CD4-positive, alpha-beta T cell treated with Interleukin-4 for 4 hours (primary cell): ENCODE measurements around the gene PRRG4.
"Not testable (repeated sequence)": the region's sequence is repeated elsewhere in the genome, so short reads cannot be mapped to it uniquely, and the experiment has no call there.

Experiments used
- DNase-seq: peaks from one replicate; pipeline ENCODE4 v3.0.0-alpha.2; 2020

Gene PRRG4

GRCh38 chr11:32829680-32830412, at the start of gene PRRG4:
TSS of gene PRRG4 (plus strand) at chr11:32829927. CDS start at chr11:32830530, 603 bp downstream.
- DNase-seq = no peak

DNA sequence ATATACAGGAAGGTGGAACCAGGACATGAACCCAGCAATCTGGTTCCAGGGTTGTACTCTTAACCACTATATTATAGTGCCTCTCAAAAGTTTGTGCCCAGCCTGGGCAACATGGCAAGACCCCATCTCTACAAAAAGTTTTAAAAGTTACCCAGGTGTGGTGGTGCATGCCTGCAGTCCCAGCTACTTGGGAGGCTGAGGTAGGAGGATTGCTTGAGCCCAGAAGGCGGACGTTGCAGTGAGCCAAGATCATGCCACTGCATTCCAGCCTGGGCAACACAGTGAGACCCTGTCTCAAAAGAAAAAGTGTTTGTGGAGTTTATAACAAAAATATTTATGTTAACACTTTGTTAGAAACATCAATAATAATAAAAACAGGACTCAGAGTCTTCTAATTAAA, 48.9 kb upstream of the PRRG4 start:
- DNase-seq = not testable (repeated sequence)

DNA sequence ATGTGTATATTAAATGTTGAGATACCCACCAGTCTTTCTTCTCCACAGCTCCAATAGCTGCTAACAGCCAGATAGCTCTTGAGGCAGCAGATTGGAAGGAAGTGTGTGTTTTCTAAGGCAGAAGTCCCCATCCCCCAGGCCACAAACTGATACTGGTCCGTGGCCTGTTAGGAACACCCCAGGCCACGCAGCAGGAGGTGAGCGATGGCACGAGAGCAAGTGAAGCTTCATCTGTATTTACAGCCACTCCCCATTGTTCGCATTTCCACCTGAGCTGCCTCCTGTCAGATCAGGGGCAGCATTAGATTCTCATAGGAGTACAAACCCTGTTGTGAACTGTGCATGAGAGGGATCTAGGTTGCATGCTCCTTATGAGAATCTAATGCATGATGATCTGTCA, 48.0 kb upstream of the PRRG4 start:
- no peak for DNase-seq

GRCh38 chr11:32785262-32785661, 44.5 kb upstream of the PRRG4 start:
- DNase-seq = no peak

- DNase-seq = no peak
Observed at GRCh38 chr11:32786811-32787210, 42.9 kb upstream of the PRRG4 start.

DNA sequence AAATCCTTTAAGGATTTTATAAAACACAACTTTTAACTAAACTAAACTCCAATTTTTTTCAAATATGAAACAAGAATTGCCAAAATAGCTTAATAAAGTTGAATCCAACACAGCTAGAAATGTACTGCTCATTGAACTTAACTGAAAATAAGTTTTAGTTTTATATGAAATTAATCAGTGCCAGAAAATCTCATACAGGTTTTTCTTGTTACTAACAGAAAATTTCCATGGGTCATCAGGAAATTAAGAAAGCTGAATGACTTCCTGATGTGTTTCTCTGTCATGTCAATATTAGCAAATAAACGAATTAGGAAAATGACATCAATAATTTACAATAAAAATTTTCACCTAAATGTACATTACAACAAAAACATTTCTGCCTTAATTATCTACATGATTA, 38.8 kb upstream of the PRRG4 start:
- DNase-seq = no peak

DNA sequence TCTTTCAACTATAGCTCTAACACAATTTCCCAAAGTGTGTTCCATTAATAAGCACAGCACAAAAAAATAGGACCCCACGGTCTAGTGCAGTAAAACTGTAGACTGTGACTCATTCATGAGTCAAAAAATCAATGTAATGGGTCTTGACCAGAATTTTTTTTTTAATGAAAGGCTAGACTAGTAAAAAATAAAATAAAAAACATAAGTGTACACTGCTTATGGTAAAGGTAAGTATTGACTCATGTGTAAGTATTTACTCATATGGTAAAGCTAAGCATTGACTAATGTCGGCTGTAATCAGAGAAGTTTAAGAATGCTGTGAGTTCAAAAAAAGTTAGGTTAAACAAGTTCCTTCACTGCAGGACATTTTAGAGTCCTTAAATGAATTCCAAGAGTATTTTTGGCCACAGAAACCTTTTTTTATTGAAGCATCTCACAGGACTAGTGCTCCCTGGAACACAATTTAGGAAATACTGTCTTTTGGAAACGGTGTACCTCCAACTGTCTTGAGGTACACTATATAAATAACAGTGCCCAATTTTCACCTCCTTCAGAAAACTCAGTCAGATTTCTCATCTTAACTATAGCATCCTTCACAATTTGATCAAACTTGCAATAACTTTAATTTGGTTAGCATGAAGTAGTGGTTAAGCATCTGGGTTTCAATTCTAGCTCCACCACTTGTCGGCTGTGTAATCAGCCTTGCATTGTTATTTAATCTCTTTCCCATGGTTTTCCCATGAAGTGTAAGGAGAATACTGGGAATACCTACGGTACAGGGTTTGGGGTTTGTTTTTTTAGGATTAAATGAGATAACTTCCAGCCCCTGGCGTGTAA, 37.4 kb upstream of the PRRG4 start:
- DNase-seq = no peak

- peak; percentile 60 for DNase-seq
Observed at GRCh38 chr11:32792948-32793475, 36.7 kb upstream of the PRRG4 start.

DNA sequence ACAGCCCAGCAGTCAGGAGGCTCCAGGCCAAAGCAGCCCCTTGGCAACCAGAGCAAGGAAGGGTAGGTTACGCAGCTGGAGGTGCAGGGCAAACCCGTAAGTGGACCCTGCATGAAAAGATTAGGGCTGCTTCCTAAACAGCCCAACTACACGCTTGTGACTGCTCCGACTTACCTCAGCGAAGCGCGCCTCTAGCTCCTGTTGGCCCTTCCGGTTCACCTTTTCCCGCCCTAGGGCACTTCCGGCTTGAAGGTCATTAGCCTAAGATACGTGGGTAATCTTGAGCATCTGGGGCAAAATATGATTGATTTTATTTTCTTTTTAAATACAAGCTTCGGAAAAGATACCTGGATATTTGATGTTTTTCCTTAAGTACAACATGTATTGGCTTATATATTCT, 35.3 kb upstream of the PRRG4 start, which contains the start of gene CCDC73:
CCDC73 (minus strand) TSS at position 224 of the 400 bp plus-strand sequence. CDS start 34,419 bp downstream, outside the sequence.
- DNase-seq = no peak

DNA sequence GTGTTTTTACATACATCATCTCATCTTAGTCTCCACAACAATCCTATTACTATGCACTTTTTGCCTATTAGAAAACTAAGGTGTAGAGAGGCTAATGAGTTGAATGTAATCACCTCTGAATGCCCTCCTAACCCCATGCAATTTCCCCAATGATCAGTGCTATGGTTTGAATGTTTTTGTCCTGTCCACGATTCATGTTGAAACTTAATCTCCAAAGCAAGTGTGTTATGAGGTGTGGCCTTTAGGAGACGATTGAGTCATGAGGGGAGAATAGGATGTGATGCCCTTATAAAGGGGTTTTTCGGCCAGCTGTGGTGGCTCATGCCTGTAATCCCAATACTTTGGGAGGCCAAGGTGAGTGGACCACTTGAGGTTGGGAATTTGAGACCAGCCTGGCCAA, 33.3 kb upstream of the PRRG4 start:
- no peak for DNase-seq

DNA sequence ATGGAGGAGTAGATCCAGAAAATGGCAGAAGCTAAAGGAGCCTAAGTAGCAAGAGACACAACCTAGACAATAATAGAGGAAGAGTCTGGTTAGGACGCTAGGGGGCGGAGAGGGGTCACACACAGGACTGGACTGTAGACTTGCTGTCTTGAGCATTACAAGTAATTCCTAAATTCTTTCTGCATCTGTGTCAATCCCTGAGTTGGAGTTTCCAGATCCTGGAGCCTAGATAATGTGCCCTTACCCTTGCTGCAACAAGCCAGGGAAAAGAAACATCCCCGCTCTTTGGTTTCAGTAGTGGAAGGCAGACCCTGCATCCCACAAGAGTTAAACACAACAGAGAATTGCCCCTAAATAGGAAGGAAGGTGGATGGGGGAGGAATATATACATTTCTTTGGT, 20.4 kb upstream of the PRRG4 start:
- peak; percentile 41 for DNase-seq

GRCh38 chr11:32817181-32817851, 12.4 kb upstream of the PRRG4 start:
- DNase-seq = no peak

- no peak for DNase-seq
Observed at GRCh38 chr11:32817852-32818183, 11.9 kb upstream of the PRRG4 start.

DNA sequence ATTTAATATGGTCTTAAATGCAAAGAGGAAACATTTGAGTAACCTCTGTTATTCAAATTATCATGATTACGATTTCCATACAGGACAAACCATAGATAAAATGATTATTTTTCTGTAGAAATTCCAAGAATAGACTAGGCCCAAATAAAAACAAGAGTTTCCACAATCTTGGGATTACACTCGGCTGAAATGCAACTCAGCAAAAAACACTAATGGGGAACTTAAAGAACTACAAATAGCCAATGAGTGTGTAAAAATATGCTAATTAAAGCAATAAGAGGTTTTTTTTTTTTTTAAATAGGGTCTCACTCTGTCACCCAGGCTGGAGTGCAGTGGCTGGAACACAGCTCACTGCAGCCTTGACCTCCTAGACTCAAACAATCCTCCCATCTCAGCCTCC, 10.5 kb upstream of the PRRG4 start:
- no peak for DNase-seq

DNA sequence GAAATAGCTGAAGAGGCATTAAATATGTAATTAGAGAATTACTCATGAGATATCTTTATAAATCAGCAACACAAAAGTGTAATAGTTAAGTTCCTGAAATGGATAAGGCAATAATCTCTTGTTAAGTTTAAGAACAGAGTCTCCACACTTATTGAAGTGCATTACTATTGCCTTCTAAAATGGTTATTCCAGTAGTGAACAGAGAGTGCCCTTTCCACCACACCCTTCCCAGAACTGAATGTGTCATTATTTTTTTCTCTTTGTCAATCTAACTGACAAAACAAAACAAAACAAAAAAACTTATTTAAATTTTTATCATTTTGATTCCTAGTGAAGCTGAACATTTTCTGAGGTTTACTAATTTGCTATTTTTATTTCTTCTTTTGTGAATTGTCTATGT, 9.2 kb upstream of the PRRG4 start:
- no peak for DNase-seq

DNA sequence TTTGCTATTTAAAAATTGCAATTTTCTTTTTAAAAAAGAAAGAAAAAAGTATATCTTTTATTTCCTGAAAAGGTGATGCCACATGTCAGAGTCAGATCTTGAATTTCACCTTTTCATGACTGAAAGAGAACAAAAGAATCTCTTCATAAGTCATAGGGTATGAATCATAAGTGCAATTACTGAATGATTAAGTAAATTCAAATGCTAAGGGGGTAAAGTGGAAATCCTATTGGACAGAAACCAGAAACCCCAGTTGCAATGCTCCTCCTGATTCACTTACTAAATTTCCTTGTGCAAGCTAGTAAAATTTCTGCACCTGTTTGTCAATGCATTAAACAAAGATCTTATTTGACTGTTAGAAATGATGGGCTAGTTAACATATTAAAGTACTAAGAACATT, 8.2 kb upstream of the PRRG4 start:
- DNase-seq = no peak

GRCh38 chr11:32821917-32822560, 7.7 kb upstream of the PRRG4 start:
- DNase-seq = no peak

- DNase-seq = not testable (repeated sequence)
Observed at GRCh38 chr11:32823617-32824016, 6.1 kb upstream of the PRRG4 start.

- DNase-seq = no peak
Observed at GRCh38 chr11:32826113-32826512, 3.6 kb upstream of the PRRG4 start.

DNA sequence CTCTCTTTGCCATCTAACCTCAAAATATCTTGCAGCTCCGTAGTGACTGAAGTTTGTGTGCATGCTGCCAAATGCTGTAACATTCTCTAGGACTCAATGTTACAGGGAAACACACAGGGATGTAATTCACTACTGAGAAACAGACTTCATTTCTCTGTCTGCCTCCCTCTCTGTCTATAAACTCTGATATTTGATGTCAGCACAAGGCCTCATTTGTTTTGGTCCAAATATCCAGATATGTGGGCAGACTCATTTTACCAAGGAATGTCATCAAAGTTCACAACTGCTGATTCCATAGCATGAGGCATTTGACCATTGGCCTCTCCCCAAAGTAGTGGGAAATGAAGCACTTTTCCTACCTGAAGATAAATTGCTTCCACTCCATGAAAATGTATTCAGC, 2.5 kb upstream of the PRRG4 start:
- no peak for DNase-seq

- DNase-seq = no peak
Observed at GRCh38 chr11:32829157-32829679, 509 bp upstream of the PRRG4 start.

DNA sequence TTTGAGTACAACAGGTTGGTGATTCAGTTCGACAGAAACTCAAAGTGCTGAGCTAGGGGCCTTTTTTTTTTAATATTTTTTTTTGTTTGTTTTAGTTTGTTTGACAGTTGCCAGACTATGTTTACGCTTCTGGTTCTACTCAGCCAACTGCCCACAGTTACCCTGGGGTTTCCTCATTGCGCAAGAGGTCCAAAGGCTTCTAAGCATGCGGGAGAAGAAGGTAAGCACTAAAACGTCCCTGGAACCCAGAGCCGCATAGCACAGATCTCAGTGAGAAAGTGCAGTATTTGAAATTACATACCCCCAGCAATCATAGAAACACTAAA, 649 bp downstream of the PRRG4 start:
- DNase-seq = no peak

DNA sequence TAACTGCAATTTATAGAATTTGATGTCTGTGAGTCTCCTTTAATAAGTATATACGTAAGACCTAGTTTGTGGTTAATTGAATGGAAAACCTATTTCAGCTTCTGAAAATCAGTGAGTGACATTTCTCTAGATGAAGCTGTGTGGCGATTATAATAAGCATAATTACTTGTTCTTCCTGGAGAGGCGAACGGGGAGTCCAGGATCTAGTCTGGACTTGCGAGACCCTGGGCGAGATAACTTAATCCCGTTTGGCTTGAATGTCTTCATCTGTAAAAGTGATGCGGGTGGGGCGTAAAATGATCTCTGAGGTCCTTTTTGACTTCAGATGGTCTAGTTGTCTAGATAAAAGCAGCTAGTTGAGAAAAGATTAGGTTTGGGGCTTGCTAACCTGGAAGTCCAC, 1.1 kb downstream of the PRRG4 start:
- DNase-seq = no peak
